NCI-H82 treated with DMSO at 0.1 percent for 48 hours (cell line): ENCODE results near the gene ZKSCAN3.
"Not testable (repeated sequence)": the region's sequence is repeated elsewhere in the genome, so short reads cannot be mapped to it uniquely, and the experiment has no call there.

Experiments
- DNase-seq: peaks from one replicate; lab custom pipeline; 2025; ENCODE audit not compliant: unreplicated experiment; lab: John Stamatoyannopoulos, UW

ZKSCAN3 gene

GRCh38 chr6:28340310-28341095 lies 9.2 kb upstream of the ZKSCAN3 start:
- no peak for DNase-seq

- DNase-seq, result no peak
These were observed 5.7 kb upstream of the ZKSCAN3 start for GRCh38 chr6:28343898-28344677.

GRCh38 chr6:28345201-28345600 lies 4.5 kb upstream of the ZKSCAN3 start:
- DNase-seq, result no peak

GRCh38 chr6:28347119-28347518 lies 2.6 kb upstream of the ZKSCAN3 start:
- DNase-seq, result no peak

GRCh38 chr6:28349344-28349891 lies 329 bp upstream of the ZKSCAN3 start:
- DNase-seq, result no peak

- no peak for DNase-seq
These were observed 1.3 kb downstream of the ZKSCAN3 start for GRCh38 chr6:28351087-28351486.

- no peak for DNase-seq
These were observed 1.8 kb downstream of the ZKSCAN3 start for GRCh38 chr6:28351493-28351925.

GRCh38 chr6:28353356-28353755 lies 3.6 kb downstream of the ZKSCAN3 start:
- no peak for DNase-seq

- DNase-seq, result no peak
These were observed 4.4 kb downstream of the ZKSCAN3 start for GRCh38 chr6:28353981-28354676.

GRCh38 chr6:28354688-28355554 lies 5.2 kb downstream of the ZKSCAN3 start:
- DNase-seq, result no peak

GRCh38 chr6:28355743-28356665 lies 6.3 kb downstream of the ZKSCAN3 start:
- DNase-seq, result peak; percentile 73

GRCh38 chr6:28356666-28357020 lies 6.9 kb downstream of the ZKSCAN3 start:
- no peak for DNase-seq

GRCh38 chr6:28357036-28357435 lies 7.3 kb downstream of the ZKSCAN3 start:
- DNase-seq, result no peak

GRCh38 chr6:28359562-28359961 lies 9.8 kb downstream of the ZKSCAN3 start:
- not testable (repeated sequence) for DNase-seq

GRCh38 chr6:28360961-28361360 lies 11.2 kb downstream of the ZKSCAN3 start:
- DNase-seq, result no peak

GRCh38 chr6:28365590-28365989 lies 15.8 kb downstream of the ZKSCAN3 start:
- not testable (repeated sequence) for DNase-seq

- no peak for DNase-seq
These were observed 18.8 kb downstream of the ZKSCAN3 start for GRCh38 chr6:28368522-28368921.

- no peak for DNase-seq
These were observed 19.7 kb downstream of the ZKSCAN3 start for GRCh38 chr6:28369463-28369862.

GRCh38 chr6:28370440-28370839 lies 20.7 kb downstream of the ZKSCAN3 start:
- DNase-seq, result no peak
